ENCODE measurements around the gene PTPRN2.

GRCh38 chr7:157496416-157497275 is 1091.0 kb downstream of the PTPRN2 start:
- TF ChIP-seq CTCF (IDR thresholded peaks at IDR 0.05 in 2 of 3, conservative IDR thresholded peaks at IDR 0.05 in 1 of 3; ENCODE audit: insufficient read depth in 2 of 3, low read depth in 1 of 3, low read length in 3 of 3) (no peak), NFRKB (IDR thresholded peaks at IDR 0.05; ENCODE audit: low read depth) (no peak), RB1 (IDR thresholded peaks at IDR 0.05; ENCODE audit: low read depth) (no peak), EP300 (IDR thresholded peaks at IDR 0.05; ENCODE audit: low read length) (no peak), IRF1 (CRISPR knock-in tag; IDR thresholded peaks at IDR 0.05; ENCODE audit: borderline replicate concordance) (no peak), MTA1 (IDR thresholded peaks at IDR 0.05; ENCODE audit: borderline replicate concordance) (no peak), NR2C2 (CRISPR knock-in tag; IDR thresholded peaks at IDR 0.05) (no peak), NR2C2 (tag; IDR thresholded peaks at IDR 0.05) (no peak)
